T47D (cell line): ENCODE results near the gene MOCS2.

ENCODE experiments used
- DNase-seq, 2 experiments: peaks; one replicate each; pipeline versions ENCODE4 v3.0.0 to v3.0.0-alpha.2; 2011 to 2012; ENCODE audit warnings: low read depth in 1 of 2, low spot score in 1 of 2
- JUND ChIP-seq: IDR thresholded peaks from 2 replicates; pipeline ENCODE4 v1.6.1; 2012; ENCODE audit warnings: low read depth
- in situ Hi-C: cut with HindIII; loops from 2 replicates; pipeline ENCODE4 v1.10.0; 2016; ENCODE audit warnings: low sequenced_read_pairs, low pct_unique_long_range_greater_than_20kb

MOCS2 gene

GRCh38 chr5:53063791-53064190, 45.8 kb downstream of the MOCS2 start:
- no peak for TF ChIP-seq JUND
- in situ Hi-C loops: no loop called here
- no peak for DNase-seq

- in situ Hi-C loops: no loop called here
- no peak for TF ChIP-seq JUND
- DNase-seq: no peak
These were observed 46.4 kb downstream of the MOCS2 start for GRCh38 chr5:53063176-53063575.

GRCh38 chr5:53059281-53059680, 50.3 kb downstream of the MOCS2 start:
- DNase-seq: no peak
- in situ Hi-C loops: no loop called here
- TF ChIP-seq JUND: no peak

DNA sequence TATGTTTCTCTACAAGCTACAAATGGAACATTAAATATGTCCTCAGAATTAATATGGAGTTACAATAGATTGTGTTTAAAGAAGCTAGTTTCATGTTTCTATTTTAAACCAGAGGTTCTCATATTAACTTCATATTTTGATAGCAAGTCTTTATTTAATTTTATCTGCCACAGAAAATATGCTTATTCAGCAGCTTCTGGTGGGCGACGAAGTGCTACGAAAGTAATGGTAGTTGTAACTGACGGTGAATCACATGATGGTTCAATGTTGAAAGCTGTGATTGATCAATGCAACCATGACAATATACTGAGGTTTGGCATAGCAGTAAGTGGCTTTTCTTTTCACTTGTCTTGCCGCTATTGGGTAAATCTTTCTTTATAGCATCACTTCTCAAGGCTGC, 54.2 kb downstream of the MOCS2 start:
- DNase-seq: no peak
- no peak for TF ChIP-seq JUND
- in situ Hi-C loops: no loop called here

DNA sequence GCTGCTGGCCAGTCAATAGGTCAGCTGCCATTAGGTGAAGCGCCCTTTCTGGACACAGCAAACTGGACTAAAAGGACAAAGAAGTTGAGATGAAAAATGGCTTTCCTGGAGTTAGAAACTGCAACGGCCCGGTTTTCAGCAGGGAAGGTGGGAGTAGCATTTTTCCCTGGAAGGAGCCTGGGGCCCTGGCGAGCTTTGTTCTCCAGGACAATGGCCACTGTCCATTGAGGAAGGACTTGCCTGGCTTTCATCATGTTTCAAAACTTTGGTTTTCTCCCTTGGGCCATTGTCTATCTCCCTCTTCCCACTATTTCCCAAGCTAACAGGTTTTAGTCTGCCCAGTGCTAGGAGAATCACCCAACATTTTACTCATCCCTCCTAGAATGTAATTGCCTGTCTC, 56.2 kb downstream of the MOCS2 start:
- no peak for TF ChIP-seq JUND
- in situ Hi-C loops: no loop called here
- DNase-seq: no peak

- no peak for DNase-seq
- TF ChIP-seq JUND: no peak
- in situ Hi-C loops: no loop called here
These were observed 57.1 kb downstream of the MOCS2 start for GRCh38 chr5:53052499-53052898.

- in situ Hi-C loops: no loop called here
- no peak for DNase-seq
- TF ChIP-seq JUND: no peak
These were observed 61.3 kb downstream of the MOCS2 start for GRCh38 chr5:53048248-53048647.
